ENCODE measurements around the gene SLCO3A1. TPM values are rescaled to one million over a fixed set of nuclear protein-coding genes. Genes with fewer than 3 reads are reported as not detected.
A peak's percentile ranks its signal among the peaks of the same experiment; 100 is the strongest.

Gene SLCO3A1
- total RNA-seq, 2 donors from 2014 or later: 13.0 to 15.1 TPM

- intact Hi-C loops (cut with DNase I, micrococcal nuclease): no loop called here
- DNase-seq (no peak), ATAC-seq (no peak)
These were observed 120.0 kb downstream of the SLCO3A1 start for GRCh38 chr15:91973481-91973880.

- ATAC-seq: peak; percentile 71
- DNase-seq: no peak
- intact Hi-C loops (cut with DNase I, micrococcal nuclease): no loop called here
These were observed 120.8 kb downstream of the SLCO3A1 start for GRCh38 chr15:91974321-91974720.

- intact Hi-C loops (cut with DNase I, micrococcal nuclease): no loop called here
- ATAC-seq: no peak
- DNase-seq: no peak
These were observed 121.9 kb downstream of the SLCO3A1 start for GRCh38 chr15:91975241-91975978.

GRCh38 chr15:91976966-91977365 is 123.5 kb downstream of the SLCO3A1 start:
- DNase-seq: no peak
- intact Hi-C loops (cut with DNase I, micrococcal nuclease): no loop called here
- ATAC-seq: no peak

- intact Hi-C loops (cut with DNase I, micrococcal nuclease): no loop called here
- DNase-seq: no peak
- no peak for ATAC-seq
These were observed 127.2 kb downstream of the SLCO3A1 start for GRCh38 chr15:91980502-91981267.

GRCh38 chr15:91981821-91982800 is 128.6 kb downstream of the SLCO3A1 start:
- DNase-seq: no peak
- intact Hi-C loops (cut with DNase I, micrococcal nuclease): no loop called here
- ATAC-seq: no peak

DNA sequence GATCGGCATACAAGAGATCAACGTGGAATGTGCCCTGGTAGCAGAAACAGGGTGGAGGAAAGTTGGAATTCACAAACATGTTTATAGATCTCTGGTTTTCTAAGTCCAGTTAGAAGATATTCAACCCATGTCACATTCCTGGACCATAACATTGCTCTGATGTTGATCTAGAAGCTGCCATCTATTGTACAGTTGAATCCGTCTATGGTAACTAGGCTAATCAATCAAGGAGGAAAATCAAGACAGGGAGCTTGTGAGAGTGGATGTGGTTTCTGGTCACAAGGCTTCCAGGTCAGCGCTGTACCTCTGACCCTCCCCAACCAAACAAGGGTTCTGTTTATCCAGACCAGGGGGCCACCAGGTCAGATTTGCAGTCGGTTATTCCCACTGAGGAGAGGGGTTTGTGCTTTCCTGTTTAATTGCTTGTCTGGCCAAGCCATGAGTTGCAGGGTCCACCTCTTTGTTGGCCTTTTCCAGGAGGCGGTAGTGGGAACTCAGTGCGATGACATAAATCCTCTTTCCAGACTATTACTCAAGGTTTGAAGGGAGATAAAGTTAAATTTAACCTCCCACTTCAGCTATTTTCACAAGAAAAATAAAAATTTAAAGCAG is 130.3 kb downstream of the SLCO3A1 start:
- no peak for DNase-seq
- intact Hi-C loops (cut with DNase I, micrococcal nuclease): no loop called here
- no peak for ATAC-seq

DNA sequence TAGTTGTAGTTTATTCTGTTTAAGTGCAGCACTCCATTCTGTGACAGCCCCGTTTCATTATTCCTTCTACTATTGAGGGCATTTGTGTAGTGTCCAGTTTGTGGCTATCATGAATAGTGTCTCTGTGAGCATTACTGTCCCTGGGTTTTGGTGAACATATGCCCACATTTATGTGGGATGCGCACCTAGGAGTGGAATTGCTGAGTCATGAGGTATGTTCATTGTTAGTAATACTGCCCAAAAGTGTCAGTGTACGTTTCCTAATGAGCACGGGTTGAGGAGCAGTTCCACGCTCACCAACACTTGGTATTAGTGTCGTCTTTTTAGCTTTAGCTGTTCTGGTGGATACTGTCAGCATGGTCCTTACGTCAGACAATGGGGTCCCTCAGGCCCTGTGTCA is 131.8 kb downstream of the SLCO3A1 start:
- intact Hi-C loops (cut with DNase I, micrococcal nuclease): no loop called here
- DNase-seq (no peak), ATAC-seq (no peak)

DNA sequence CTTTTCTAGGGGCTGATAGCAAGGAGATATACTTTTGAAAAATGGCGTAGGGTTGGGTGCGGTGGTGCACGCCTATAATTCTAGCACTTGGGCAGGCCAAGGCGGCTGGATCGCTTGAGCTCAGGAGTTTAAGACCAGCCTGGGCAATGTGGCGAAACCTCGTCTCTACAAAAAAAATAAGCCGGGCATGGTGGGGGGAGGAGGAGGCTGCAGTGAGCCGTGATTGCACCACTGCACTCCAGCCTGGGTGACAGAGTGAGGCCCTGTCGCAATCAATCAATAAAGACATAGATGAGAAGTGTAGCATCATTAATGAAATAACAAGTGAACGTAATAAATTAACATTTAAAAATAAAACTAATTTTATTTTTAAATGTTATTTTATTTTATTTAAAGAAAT is 134.6 kb downstream of the SLCO3A1 start:
- ATAC-seq (no peak), DNase-seq (no peak)

GRCh38 chr15:91988655-91989054 is 135.1 kb downstream of the SLCO3A1 start:
- intact Hi-C loops (cut with DNase I, micrococcal nuclease): no loop called here
- no peak for DNase-seq
- no peak for ATAC-seq

More for the DNA sequence above, 134.6 kb downstream of the SLCO3A1 start:
- intact Hi-C loops (cut with DNase I, micrococcal nuclease): no loop called here

DNA sequence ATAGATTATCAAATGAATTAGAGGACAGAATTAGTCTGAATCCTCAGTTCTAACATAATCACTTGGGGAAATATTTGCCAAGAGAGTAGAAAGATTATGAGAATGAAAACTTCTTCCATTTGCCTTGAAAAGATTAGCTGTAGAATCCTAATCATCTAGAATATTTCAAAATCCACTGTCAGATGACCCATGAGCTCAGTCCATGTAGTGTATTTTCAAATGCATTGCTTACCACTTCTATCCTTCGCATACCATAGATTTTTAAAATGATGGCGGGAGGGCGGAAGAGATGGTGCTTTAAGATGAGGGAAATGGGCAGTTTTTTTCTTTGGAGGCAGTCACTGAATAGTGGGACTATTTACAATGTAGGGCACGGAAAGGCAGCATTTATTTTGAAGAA is 136.3 kb downstream of the SLCO3A1 start:
- intact Hi-C loops (cut with DNase I, micrococcal nuclease): no loop called here
- DNase-seq (no peak), ATAC-seq (no peak)

- intact Hi-C loops (cut with DNase I, micrococcal nuclease): no loop called here
- no peak for ATAC-seq
- DNase-seq: no peak
These were observed 139.4 kb downstream of the SLCO3A1 start for GRCh38 chr15:91992945-91993344.

GRCh38 chr15:91995146-91995545 is 141.6 kb downstream of the SLCO3A1 start:
- DNase-seq (no peak), ATAC-seq (no peak)
- intact Hi-C loops (cut with DNase I, micrococcal nuclease): no loop called here

DNA sequence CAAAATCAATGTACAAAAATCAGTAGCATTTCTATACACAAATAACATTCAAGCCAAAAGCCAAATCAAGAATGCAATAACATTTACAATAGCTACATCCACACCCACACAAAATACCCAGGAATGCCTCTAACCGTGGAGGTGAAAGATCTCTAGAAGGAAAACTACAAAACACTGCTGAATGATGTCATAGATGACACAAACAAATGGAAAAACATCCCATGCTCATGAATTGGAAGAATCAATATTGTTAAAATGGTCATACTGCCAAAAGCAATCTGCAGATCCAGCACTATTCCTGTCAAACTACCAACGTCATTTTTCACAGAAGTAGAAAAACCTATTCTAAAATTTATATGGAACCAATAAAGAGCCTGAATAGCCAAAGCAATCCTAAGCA is 143.7 kb downstream of the SLCO3A1 start:
- intact Hi-C loops (cut with DNase I, micrococcal nuclease): no loop called here
- DNase-seq: no peak

DNA sequence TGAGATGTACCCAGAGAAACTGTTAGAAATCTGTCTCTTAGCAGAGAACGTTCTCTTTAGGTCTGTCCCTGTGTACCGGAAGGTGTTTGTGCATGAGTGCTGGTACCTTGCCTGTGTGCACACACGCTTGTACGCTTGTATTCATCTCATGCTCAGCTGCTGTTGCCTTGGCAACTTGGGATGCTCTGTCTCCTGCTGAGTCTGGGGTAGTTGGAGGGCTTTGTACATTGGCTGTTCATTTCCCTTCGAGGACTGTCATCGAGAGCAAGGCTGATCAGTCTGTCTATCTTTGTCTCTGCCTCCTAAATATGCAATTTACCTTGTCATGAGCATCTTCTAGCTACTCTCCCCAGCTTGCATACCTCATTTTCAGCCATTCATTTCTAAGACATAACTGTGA is 147.2 kb downstream of the SLCO3A1 start:
- intact Hi-C loops (cut with DNase I, micrococcal nuclease): no loop called here
- DNase-seq (no peak), ATAC-seq (no peak)

More for the DNA sequence above, 143.7 kb downstream of the SLCO3A1 start:
- ATAC-seq: no peak

DNA sequence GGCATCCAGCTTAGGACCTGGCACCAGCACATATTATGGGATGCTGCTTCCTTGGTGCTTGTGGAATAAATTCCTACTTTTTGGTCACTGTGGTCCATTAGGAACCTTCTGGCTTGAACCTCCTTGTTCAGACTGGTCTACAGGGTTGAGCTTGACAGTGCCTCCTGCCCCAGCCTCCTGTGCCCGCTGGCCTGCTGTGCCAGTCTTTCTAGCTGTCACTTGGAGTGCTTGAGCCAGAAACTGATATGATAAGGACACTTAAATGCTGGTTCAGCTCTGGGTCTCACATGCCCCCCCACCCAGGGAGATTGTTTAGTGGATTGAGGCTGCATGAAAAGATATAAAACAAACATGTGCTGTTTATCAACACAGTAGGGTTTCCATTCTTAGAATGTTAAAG is 147.8 kb downstream of the SLCO3A1 start:
- intact Hi-C loops (cut with DNase I, micrococcal nuclease): no loop called here
- ATAC-seq (no peak), DNase-seq (no peak)

- no peak for DNase-seq
- intact Hi-C loops (cut with DNase I, micrococcal nuclease): no loop called here
- ATAC-seq: no peak
These were observed 149.2 kb downstream of the SLCO3A1 start for GRCh38 chr15:92002666-92003065.

GRCh38 chr15:92003515-92004067 is 150.1 kb downstream of the SLCO3A1 start:
- ATAC-seq: no peak
- DNase-seq: no peak
- intact Hi-C loops (cut with DNase I, micrococcal nuclease): no loop called here

DNA sequence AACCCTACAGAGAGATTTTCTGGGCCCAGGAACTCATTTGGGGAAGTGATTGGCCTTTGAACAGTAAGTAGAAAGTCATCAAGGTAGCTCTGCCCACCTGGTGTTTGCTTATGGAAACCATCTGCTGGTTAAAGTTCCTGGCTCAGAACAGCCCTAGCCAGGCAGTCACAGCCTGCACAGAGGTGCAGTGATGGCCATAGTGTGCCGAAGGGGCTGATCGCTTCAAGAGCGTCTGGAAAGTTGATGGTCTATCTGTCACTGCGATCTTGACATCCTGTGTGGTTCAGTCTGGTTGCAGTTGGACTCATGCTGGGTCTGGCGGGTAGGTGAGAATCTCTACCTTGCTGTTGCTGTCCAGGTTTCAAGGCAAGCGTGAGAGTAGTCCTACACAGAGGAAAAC is 151.6 kb downstream of the SLCO3A1 start:
- ATAC-seq (peak; percentile 89), DNase-seq (peak in 1 of 2 donors; percentile 21)
- intact Hi-C loops (cut with DNase I, micrococcal nuclease): no loop called here

All from left colon (tissue), 2 donors.